HG03565 (cell line): ENCODE measurements around the gene SKAP2.
"Not testable (repeated sequence)": the region's sequence is repeated elsewhere in the genome, so short reads cannot be mapped to it uniquely, and the experiment has no call there.

Experiments used
- ATAC-seq: cut with Tn5 transposase; IDR thresholded peaks from one replicate; pipeline ENCODE4 v1.9.1; 2021; ENCODE audit warnings: mild to moderate bottlenecking, moderate library complexity; ENCODE audit not compliant: unreplicated experiment

Gene SKAP2

GRCh38 chr7:26858241-26858715 lies 6.1 kb downstream of the SKAP2 start:
- no peak for ATAC-seq

- ATAC-seq, result no peak
These were observed 6.7 kb downstream of the SKAP2 start for GRCh38 chr7:26857506-26858240.

GRCh38 chr7:26857170-26857505 lies 7.3 kb downstream of the SKAP2 start:
- ATAC-seq, result no peak

- no peak for ATAC-seq
These were observed 8.0 kb downstream of the SKAP2 start for GRCh38 chr7:26856176-26856985.

GRCh38 chr7:26854876-26855855 lies 9.2 kb downstream of the SKAP2 start:
- no peak for ATAC-seq

GRCh38 chr7:26853788-26854393 lies 10.5 kb downstream of the SKAP2 start:
- ATAC-seq, result no peak

GRCh38 chr7:26850193-26850651 lies 14.2 kb downstream of the SKAP2 start:
- ATAC-seq, result no peak

- no peak for ATAC-seq
These were observed 20.7 kb downstream of the SKAP2 start for GRCh38 chr7:26843705-26844104.

- no peak for ATAC-seq
These were observed 21.5 kb downstream of the SKAP2 start for GRCh38 chr7:26842897-26843296.

GRCh38 chr7:26841003-26841739 lies 23.2 kb downstream of the SKAP2 start:
- ATAC-seq, result no peak

GRCh38 chr7:26836793-26837192 lies 27.6 kb downstream of the SKAP2 start:
- ATAC-seq, result not testable (repeated sequence)

GRCh38 chr7:26815426-26815825 lies 49.0 kb downstream of the SKAP2 start:
- ATAC-seq, result no peak

- ATAC-seq, result no peak
These were observed 51.0 kb downstream of the SKAP2 start for GRCh38 chr7:26813432-26813831.

GRCh38 chr7:26794541-26794940 lies 69.8 kb downstream of the SKAP2 start:
- no peak for ATAC-seq

- ATAC-seq, result no peak
These were observed 71.8 kb downstream of the SKAP2 start for GRCh38 chr7:26792576-26792975.

- ATAC-seq, result no peak
These were observed 72.4 kb downstream of the SKAP2 start for GRCh38 chr7:26792006-26792405.

GRCh38 chr7:26789481-26790184 lies 74.8 kb downstream of the SKAP2 start:
- ATAC-seq, result no peak

GRCh38 chr7:26787701-26788100 lies 76.7 kb downstream of the SKAP2 start:
- no peak for ATAC-seq

GRCh38 chr7:26784118-26784517 lies 80.3 kb downstream of the SKAP2 start:
- ATAC-seq, result no peak
